GM23248 (cell line): Measurements from ENCODE around the gene CMTR1.

ENCODE experiments used
- EZH2 ChIP-seq: fragments of 200-600 bp; sonication (generic); IDR thresholded peaks from 2 replicates; pipeline ENCODE4 v1.6.1; 2018; ENCODE audit warnings: antibody characterized with exemption, mild to moderate bottlenecking; ENCODE audit not compliant: insufficient read depth, poor library complexity, severe bottlenecking
- EZH2phosphoT487 ChIP-seq: fragments of 200-600 bp; sonication (generic); IDR thresholded peaks from 2 replicates; pipeline ENCODE4 v1.6.1; 2018; ENCODE audit warnings: antibody characterized with exemption, moderate library complexity, mild to moderate bottlenecking, low read depth; ENCODE audit not compliant: insufficient read depth

GRCh38 chr6:37426058-37426944 lies 6.7 kb upstream of the CMTR1 start:
- no peak for TF ChIP-seq EZH2phosphoT487
- TF ChIP-seq EZH2 = no peak
